ENCODE data around the gene GRM8. TPM values are rescaled to one million over a fixed set of nuclear protein-coding genes. Genes with fewer than 3 reads are reported as not detected.

The GRM8 gene
- total RNA-seq, 6 experiments from 2014 or later: not detected

DNA sequence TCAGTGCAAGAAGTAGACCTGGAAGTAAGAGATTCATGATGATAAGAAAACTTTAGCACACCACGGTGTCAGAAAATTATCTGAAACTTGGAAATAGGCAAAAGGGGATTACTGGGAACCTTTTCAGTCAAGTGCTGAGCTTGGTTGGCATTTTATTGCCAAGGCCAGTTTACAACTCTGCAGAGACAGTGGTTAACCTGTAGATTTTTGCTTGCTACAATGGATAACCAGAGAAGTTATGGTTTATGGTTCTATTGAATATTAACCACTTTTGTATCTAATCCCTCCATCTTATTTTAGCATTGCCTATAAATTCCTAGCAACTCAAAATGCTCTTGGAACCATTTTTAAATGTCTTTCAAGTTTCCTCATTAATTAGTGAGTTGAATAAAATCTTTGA, 13.3 kb upstream of the GRM8 start:
- H3K4me1 Mint-ChIP-seq (ENCODE audit: low read depth): no peaks in the 10 kb centered on the region
- no peak overlapping the region for H3K4me3 Mint-ChIP-seq
- H3K9me3 Mint-ChIP-seq: no peaks in the 10 kb centered on the region
- H3K27ac Mint-ChIP-seq: no peak overlapping the region
- TF ChIP-seq, protein P1, sequence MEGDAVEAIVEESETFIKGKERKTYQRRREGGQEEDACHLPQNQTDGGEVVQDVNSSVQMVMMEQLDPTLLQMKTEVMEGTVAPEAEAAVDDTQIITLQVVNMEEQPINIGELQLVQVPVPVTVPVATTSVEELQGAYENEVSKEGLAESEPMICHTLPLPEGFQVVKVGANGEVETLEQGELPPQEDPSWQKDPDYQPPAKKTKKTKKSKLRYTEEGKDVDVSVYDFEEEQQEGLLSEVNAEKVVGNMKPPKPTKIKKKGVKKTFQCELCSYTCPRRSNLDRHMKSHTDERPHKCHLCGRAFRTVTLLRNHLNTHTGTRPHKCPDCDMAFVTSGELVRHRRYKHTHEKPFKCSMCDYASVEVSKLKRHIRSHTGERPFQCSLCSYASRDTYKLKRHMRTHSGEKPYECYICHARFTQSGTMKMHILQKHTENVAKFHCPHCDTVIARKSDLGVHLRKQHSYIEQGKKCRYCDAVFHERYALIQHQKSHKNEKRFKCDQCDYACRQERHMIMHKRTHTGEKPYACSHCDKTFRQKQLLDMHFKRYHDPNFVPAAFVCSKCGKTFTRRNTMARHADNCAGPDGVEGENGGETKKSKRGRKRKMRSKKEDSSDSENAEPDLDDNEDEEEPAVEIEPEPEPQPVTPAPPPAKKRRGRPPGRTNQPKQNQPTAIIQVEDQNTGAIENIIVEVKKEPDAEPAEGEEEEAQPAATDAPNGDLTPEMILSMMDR (IDR thresholded peaks at IDR 0.05): no peak
- H3K27me3 Mint-ChIP-seq (ENCODE audit: insufficient read depth): peaks cover 1% of the 10 kb centered on the region; the same call in 1 of the 2 replicates
- H3K36me3 Mint-ChIP-seq (ENCODE audit: low read depth): no peaks in the 10 kb centered on the region
- no peak for DNase-seq

- DNase-seq: no peak
- H3K36me3 Mint-ChIP-seq (ENCODE audit: low read depth): no peaks in the 10 kb centered on the region
- no peak overlapping the region for H3K4me3 Mint-ChIP-seq
- no peaks in the 10 kb centered on the region; the same call in 1 of the 2 replicates for H3K9me3 Mint-ChIP-seq
- TF ChIP-seq, protein P1 (IDR thresholded peaks at IDR 0.05): no peak
- no peaks in the 10 kb centered on the region for H3K4me1 Mint-ChIP-seq (ENCODE audit: low read depth)
- no peaks in the 10 kb centered on the region; the same call in 1 of the 2 replicates for H3K27me3 Mint-ChIP-seq (ENCODE audit: insufficient read depth)
- no peak overlapping the region for H3K27ac Mint-ChIP-seq
Observed at GRCh38 chr7:127264219-127264618, 11.5 kb upstream of the GRM8 start.

GRCh38 chr7:127258111-127258510, 5.4 kb upstream of the GRM8 start:
- H3K9me3 Mint-ChIP-seq: no peaks in the 10 kb centered on the region; the same call in 1 of the 2 replicates
- H3K4me1 Mint-ChIP-seq (ENCODE audit: low read depth): no peaks in the 10 kb centered on the region
- no peak overlapping the region for H3K4me3 Mint-ChIP-seq
- DNase-seq: no peak
- no peaks in the 10 kb centered on the region for H3K36me3 Mint-ChIP-seq (ENCODE audit: low read depth)
- TF ChIP-seq, protein P1 (IDR thresholded peaks at IDR 0.05): no peak
- no peak overlapping the region for H3K27ac Mint-ChIP-seq
- H3K27me3 Mint-ChIP-seq (ENCODE audit: insufficient read depth): peaks cover 5% of the 10 kb centered on the region

DNA sequence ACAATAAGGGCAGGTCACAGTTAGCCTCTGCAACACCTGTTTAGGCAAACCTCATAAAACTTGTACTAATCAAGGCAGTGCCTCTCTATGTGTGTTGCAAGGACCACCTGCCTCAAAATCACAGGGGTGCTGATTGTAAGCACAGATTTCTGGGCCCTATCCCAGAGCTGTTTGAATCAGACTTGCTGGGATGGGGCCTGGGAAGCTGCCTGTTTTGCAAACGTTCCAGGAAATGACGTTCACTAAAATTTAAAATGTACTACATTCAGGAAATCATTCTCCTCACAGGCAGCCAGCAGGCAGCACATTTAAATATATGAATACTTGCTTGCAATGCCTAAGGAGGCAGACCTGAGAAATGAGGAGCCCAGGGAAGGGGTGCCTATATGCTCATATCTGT, 4.3 kb upstream of the GRM8 start:
- Mint-ChIP-seq H3K9me3 (no peaks in the 10 kb centered on the region; the same call in 1 of the 2 replicates), H3K27ac (no peak overlapping the region), H3K4me3 (no peak overlapping the region), H3K27me3 (ENCODE audit: insufficient read depth) (peaks cover 8% of the 10 kb centered on the region), H3K4me1 (ENCODE audit: low read depth) (peaks cover 5% of the 10 kb centered on the region; the same call in 1 of the 2 replicates), H3K36me3 (ENCODE audit: low read depth) (no peaks in the 10 kb centered on the region)
- no peak for DNase-seq
- TF ChIP-seq, protein P1 (IDR thresholded peaks at IDR 0.05): no peak

- Mint-ChIP-seq H3K27ac (no peak overlapping the region), H3K4me1 (ENCODE audit: low read depth) (peaks cover 6% of the 10 kb centered on the region; the same call in 1 of the 2 replicates), H3K4me3 (no peak overlapping the region), H3K36me3 (ENCODE audit: low read depth) (no peaks in the 10 kb centered on the region), H3K9me3 (no peaks in the 10 kb centered on the region; the same call in 1 of the 2 replicates), H3K27me3 (ENCODE audit: insufficient read depth) (peaks cover 12% of the 10 kb centered on the region)
- TF ChIP-seq, protein P1 (IDR thresholded peaks at IDR 0.05): no peak
- no peak for DNase-seq
Observed at GRCh38 chr7:127256041-127256725, 3.4 kb upstream of the GRM8 start.
